Fibroblast of lung (primary cell): Measurements from ENCODE around the gene FRS2. TPM values are rescaled to one million over a fixed set of nuclear protein-coding genes. Genes with fewer than 3 reads are reported as not detected.

Experiments used
- DNase-seq, 2 donors: peaks; one replicate each; pipeline versions ENCODE4 v3.0.0 to v3.0.0-alpha.2; 2010; ENCODE audit warnings: low read depth in 2 of 2
- H2AFZ ChIP-seq: 2 replicates; pipeline ENCODE4 v1.5.1; 2012; ENCODE audit warnings: low read length, control low read depth, inconsistent platforms
- H3K27ac ChIP-seq: 2 replicates; pipeline ENCODE4 v1.5.1; 2011; ENCODE audit warnings: low read length, control low read depth; ENCODE audit not compliant: insufficient read depth
- H3K27me3 ChIP-seq: 2 replicates; pipeline ENCODE4 v1.5.1; 2011; ENCODE audit warnings: mild to moderate bottlenecking, low read length; ENCODE audit not compliant: control insufficient read depth, insufficient read depth
- H3K36me3 ChIP-seq: 2 replicates; pipeline ENCODE4 v1.5.1; 2011; ENCODE audit warnings: low read length; ENCODE audit not compliant: control insufficient read depth, insufficient read depth
- H3K4me1 ChIP-seq: 2 replicates; pipeline ENCODE4 v1.5.1; 2011; ENCODE audit warnings: low read length; ENCODE audit not compliant: control insufficient read depth, insufficient read depth; ENCODE audit errors: extremely low read depth
- H3K4me2 ChIP-seq: 2 replicates; pipeline ENCODE4 v1.5.1; 2011; ENCODE audit warnings: low read length, control low read depth; ENCODE audit not compliant: insufficient read depth; ENCODE audit errors: extremely low read depth
- H3K4me3 ChIP-seq, 4 experiments: fragments of 200-600 bp in 1 of 4; sonication (generic) in 1 of 4; replicated peaks in 1 of 4; 2 replicates each; pipeline ENCODE4 v1.5.1; 2011 to 2016; ENCODE audit warnings: low read length in 4 of 4, low read depth in 3 of 4, mild to moderate bottlenecking in 3 of 4, control low read depth in 2 of 4, inconsistent platforms in 1 of 4, mixed read lengths in 1 of 4; ENCODE audit not compliant: insufficient read depth in 1 of 4; ENCODE audit errors: control extremely low read depth in 1 of 4
- H3K79me2 ChIP-seq: 2 replicates; pipeline ENCODE4 v1.5.1; 2012; ENCODE audit warnings: mild to moderate bottlenecking, low read length, inconsistent platforms; ENCODE audit not compliant: control insufficient read depth, insufficient read depth
- H3K9ac ChIP-seq: 2 replicates; pipeline ENCODE4 v1.5.1; 2011; ENCODE audit warnings: mild to moderate bottlenecking, low read length, control low read depth; ENCODE audit not compliant: insufficient read depth
- H3K9me3 ChIP-seq: 2 replicates; pipeline ENCODE4 v1.5.1; 2012; ENCODE audit warnings: low read depth, low read length; ENCODE audit not compliant: control insufficient read depth, insufficient read depth
- H4K20me1 ChIP-seq: 2 replicates; pipeline ENCODE4 v1.5.1; 2011; ENCODE audit warnings: low read length; ENCODE audit not compliant: control insufficient read depth, insufficient read depth; ENCODE audit errors: extremely low read depth
- CTCF ChIP-seq, 2 donors: IDR thresholded peaks in 1 of 2; conservative IDR thresholded peaks in 1 of 2; 1 replicate in 1 of 2; 2 replicates in 1 of 2; pipeline ENCODE4 v1.5.1; 2011 to 2012; ENCODE audit warnings: low read length in 2 of 2, control low read depth in 1 of 2, inconsistent platforms in 1 of 2, low read depth in 1 of 2, mild to moderate bottlenecking in 1 of 2
- EZH2 ChIP-seq: IDR thresholded peaks from 2 replicates; pipeline ENCODE4 v1.5.1; 2012; ENCODE audit warnings: low read length, control low read depth, mild to moderate bottlenecking; ENCODE audit errors: missing control alignments
- polyA plus RNA-seq, 2 donors: library from polyadenylated mRNA; depleted of rRNA in 1 of 2; stranded (reverse) in 1 of 2; unstranded in 1 of 2; fragments of >200 nt; gene quantifications; 2 replicates each; pipeline ENCODE4 v1.2.1, GENCODE V29; 2011 to 2012; ENCODE audit warnings: missing spikeins in 1 of 2
- total RNA-seq: library from RNA; depleted of rRNA; stranded (reverse); fragments of >200 nt; gene quantifications from 2 replicates; pipeline ENCODE4 v1.2.1, GENCODE V29; 2014

The FRS2 gene
- total and polyA plus RNA-seq, 2 donors (not counting 1 experiment from before 2014, with no cell fraction given), result 37.1 to 45.9 TPM

GRCh38 chr12:69523433-69524330, 53.5 kb downstream of the FRS2 start:
- no peak for DNase-seq
- Histone ChIP-seq H3K4me3 (no peak overlapping the region), H3K4me2 (no peak overlapping the region), H2AFZ (no peak overlapping the region), H3K4me1 (peaks cover 10% of the 10 kb centered on the region), H3K36me3 (no peaks in the 10 kb centered on the region), H3K9ac (no peak overlapping the region), H4K20me1 (no peaks in the 10 kb centered on the region), H3K9me3 (no peaks in the 10 kb centered on the region), H3K27ac (no peak overlapping the region), H3K27me3 (no peaks in the 10 kb centered on the region), H3K79me2 (peaks cover 83% of the 10 kb centered on the region)
- TF ChIP-seq CTCF (conservative IDR thresholded peaks at IDR 0.05 in 1 of 2, IDR thresholded peaks at IDR 0.05 in 1 of 2; ENCODE audit: low read depth in 1 of 2, low read length in 2 of 2) (no peak), EZH2 (no peak)

GRCh38 chr12:69524331-69524630, 54.1 kb downstream of the FRS2 start:
- Histone ChIP-seq H3K9ac (no peak overlapping the region), H2AFZ (no peak overlapping the region), H3K79me2 (peaks cover 83% of the 10 kb centered on the region), H3K9me3 (no peaks in the 10 kb centered on the region), H3K27me3 (no peaks in the 10 kb centered on the region), H3K4me2 (no peak overlapping the region), H3K27ac (no peak overlapping the region), H3K4me3 (no peak overlapping the region), H3K4me1 (peaks cover 10% of the 10 kb centered on the region), H4K20me1 (no peaks in the 10 kb centered on the region), H3K36me3 (no peaks in the 10 kb centered on the region)
- DNase-seq, result no peak
- no peak for TF ChIP-seq EZH2
- no peak for TF ChIP-seq CTCF (conservative IDR thresholded peaks at IDR 0.05 in 1 of 2, IDR thresholded peaks at IDR 0.05 in 1 of 2; ENCODE audit: low read depth in 1 of 2, low read length in 2 of 2)

GRCh38 chr12:69524755-69525469, 54.7 kb downstream of the FRS2 start:
- Histone ChIP-seq H3K4me2 (peak overlapping the region; percentile 35), H3K27me3 (no peaks in the 10 kb centered on the region), H3K4me1 (peaks cover 10% of the 10 kb centered on the region), H3K36me3 (no peaks in the 10 kb centered on the region), H3K9ac (no peak overlapping the region), H3K79me2 (peaks cover 83% of the 10 kb centered on the region), H3K27ac (no peak overlapping the region), H2AFZ (no peak overlapping the region), H3K9me3 (no peaks in the 10 kb centered on the region), H4K20me1 (no peaks in the 10 kb centered on the region), H3K4me3 (no peak overlapping the region)
- no peak for TF ChIP-seq CTCF (conservative IDR thresholded peaks at IDR 0.05 in 1 of 2, IDR thresholded peaks at IDR 0.05 in 1 of 2; ENCODE audit: low read depth in 1 of 2, low read length in 2 of 2)
- TF ChIP-seq EZH2, result no peak
- peak in 1 of 2 donors; percentile 36 for DNase-seq
